Measurements from ENCODE around the gene WHAMM.

DNA sequence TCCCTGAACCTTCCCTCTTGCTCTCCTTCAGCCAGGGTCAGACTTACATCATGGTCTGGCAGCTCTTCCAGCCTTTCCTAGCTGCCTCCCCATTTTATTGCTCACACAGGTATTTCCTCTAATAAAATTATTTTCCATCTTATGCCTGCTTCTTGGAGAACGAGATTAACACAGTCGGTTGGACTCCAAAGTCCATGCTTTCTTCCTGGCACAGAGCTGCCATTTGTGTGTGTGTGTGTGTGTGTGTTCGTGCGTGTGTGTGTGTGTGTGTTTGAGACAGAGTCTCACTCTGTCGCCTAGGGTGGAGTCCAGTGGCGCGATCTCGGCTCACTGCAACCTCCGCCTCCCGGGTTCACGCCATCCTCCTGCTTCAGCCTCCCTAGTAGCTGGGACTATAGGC is 19.1 kb upstream of the WHAMM start:
- TF ChIP-seq GATA2 (IDR thresholded peaks at IDR 0.05; ENCODE audit: low read depth, low read length) (no peak), GATA3 (IDR thresholded peaks at IDR 0.05; ENCODE audit: low read depth, low read length) (no peak)
